Measurements from ENCODE around the gene LMO4.

Gene LMO4

DNA sequence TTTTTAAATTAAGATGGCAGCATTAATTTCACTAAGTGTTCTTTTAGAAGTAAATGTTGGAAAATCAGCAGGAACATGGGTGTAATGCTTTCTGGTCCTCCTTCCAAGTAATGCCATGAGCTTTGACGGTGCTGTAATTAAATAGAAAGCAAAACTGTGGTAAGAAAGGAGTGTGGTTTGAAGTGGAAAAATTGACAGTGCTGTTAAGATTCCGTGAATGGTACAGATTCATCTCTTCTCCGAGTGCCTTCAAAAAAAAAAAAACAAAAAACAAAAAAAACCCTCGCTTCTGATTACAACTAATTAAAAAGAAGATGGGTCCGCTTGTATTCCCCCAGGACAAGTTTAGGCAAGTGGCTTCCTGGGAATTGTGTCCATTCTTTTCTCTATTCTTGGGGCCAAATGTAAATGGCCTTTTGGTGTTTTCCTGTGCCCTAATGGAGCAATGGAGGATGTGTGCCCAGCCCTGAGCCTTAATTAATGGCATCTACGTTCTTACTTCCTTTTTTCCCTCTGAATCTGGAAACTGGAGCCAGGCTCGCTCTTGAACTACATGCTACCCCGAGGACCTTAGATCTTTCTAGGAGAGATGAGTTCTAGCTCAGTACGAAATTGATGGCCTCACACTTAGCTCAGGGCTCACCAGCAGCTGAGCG lies 5.1 kb downstream of the LMO4 start:
- Histone ChIP-seq H3K9ac (ENCODE audit: low read depth, low read length) (peak overlapping the region; percentile 68; the same call in 1 of the 2 replicates), H3K36me3 (ENCODE audit: insufficient read depth, low read length) (no peaks in the 10 kb centered on the region), H3K9me3 (ENCODE audit: control insufficient read depth, insufficient read depth, low read length) (no peaks in the 10 kb centered on the region), H3K4me1 (ENCODE audit: insufficient read depth, low read length) (peaks cover 33% of the 10 kb centered on the region)

- peak overlapping the region; percentile 68; the same call in 1 of the 2 replicates for H3K9ac ChIP-seq (ENCODE audit: low read depth, low read length)
- H3K4me1 ChIP-seq (ENCODE audit: insufficient read depth, low read length): peaks cover 33% of the 10 kb centered on the region
- H3K36me3 ChIP-seq (ENCODE audit: insufficient read depth, low read length): peaks cover 2% of the 10 kb centered on the region; the same call in 1 of the 2 replicates
- H3K9me3 ChIP-seq (ENCODE audit: control insufficient read depth, insufficient read depth, low read length): no peaks in the 10 kb centered on the region
Measured at GRCh38 chr1:87334351-87335174, 5.9 kb downstream of the LMO4 start.

- Histone ChIP-seq H3K9ac (ENCODE audit: low read depth, low read length) (peak overlapping the region; percentile 68; the same call in 1 of the 2 replicates), H3K4me1 (ENCODE audit: insufficient read depth, low read length) (peaks cover 33% of the 10 kb centered on the region), H3K9me3 (ENCODE audit: control insufficient read depth, insufficient read depth, low read length) (no peaks in the 10 kb centered on the region), H3K36me3 (ENCODE audit: insufficient read depth, low read length) (peaks cover 3% of the 10 kb centered on the region)
Measured at GRCh38 chr1:87335175-87335884, 6.7 kb downstream of the LMO4 start.

GRCh38 chr1:87336623-87337067 lies 8.0 kb downstream of the LMO4 start:
- H3K9me3 ChIP-seq (ENCODE audit: control insufficient read depth, insufficient read depth, low read length): no peaks in the 10 kb centered on the region
- no peak overlapping the region for H3K9ac ChIP-seq (ENCODE audit: low read depth, low read length)
- H3K36me3 ChIP-seq (ENCODE audit: insufficient read depth, low read length): peaks cover 6% of the 10 kb centered on the region
- peaks cover 33% of the 10 kb centered on the region for H3K4me1 ChIP-seq (ENCODE audit: insufficient read depth, low read length)

- peaks cover 10% of the 10 kb centered on the region for H3K36me3 ChIP-seq (ENCODE audit: insufficient read depth, low read length)
- no peaks in the 10 kb centered on the region for H3K9me3 ChIP-seq (ENCODE audit: control insufficient read depth, insufficient read depth, low read length)
- no peak overlapping the region for H3K9ac ChIP-seq (ENCODE audit: low read depth, low read length)
- peaks cover 29% of the 10 kb centered on the region for H3K4me1 ChIP-seq (ENCODE audit: insufficient read depth, low read length)
Measured at GRCh38 chr1:87337606-87338005, 8.9 kb downstream of the LMO4 start.

GRCh38 chr1:87338566-87338965 lies 9.9 kb downstream of the LMO4 start:
- H3K9me3 ChIP-seq (ENCODE audit: control insufficient read depth, insufficient read depth, low read length): no peaks in the 10 kb centered on the region
- peaks cover 20% of the 10 kb centered on the region for H3K4me1 ChIP-seq (ENCODE audit: insufficient read depth, low read length)
- no peak overlapping the region for H3K9ac ChIP-seq (ENCODE audit: low read depth, low read length)
- H3K36me3 ChIP-seq (ENCODE audit: insufficient read depth, low read length): peaks cover 10% of the 10 kb centered on the region

GRCh38 chr1:87344231-87344630 lies 15.6 kb downstream of the LMO4 start:
- peaks cover 6% of the 10 kb centered on the region; the same call in 1 of the 2 replicates for H3K4me1 ChIP-seq (ENCODE audit: insufficient read depth, low read length)
- no peaks in the 10 kb centered on the region for H3K9me3 ChIP-seq (ENCODE audit: control insufficient read depth, insufficient read depth, low read length)
- H3K36me3 ChIP-seq (ENCODE audit: insufficient read depth, low read length): peaks cover 10% of the 10 kb centered on the region

DNA sequence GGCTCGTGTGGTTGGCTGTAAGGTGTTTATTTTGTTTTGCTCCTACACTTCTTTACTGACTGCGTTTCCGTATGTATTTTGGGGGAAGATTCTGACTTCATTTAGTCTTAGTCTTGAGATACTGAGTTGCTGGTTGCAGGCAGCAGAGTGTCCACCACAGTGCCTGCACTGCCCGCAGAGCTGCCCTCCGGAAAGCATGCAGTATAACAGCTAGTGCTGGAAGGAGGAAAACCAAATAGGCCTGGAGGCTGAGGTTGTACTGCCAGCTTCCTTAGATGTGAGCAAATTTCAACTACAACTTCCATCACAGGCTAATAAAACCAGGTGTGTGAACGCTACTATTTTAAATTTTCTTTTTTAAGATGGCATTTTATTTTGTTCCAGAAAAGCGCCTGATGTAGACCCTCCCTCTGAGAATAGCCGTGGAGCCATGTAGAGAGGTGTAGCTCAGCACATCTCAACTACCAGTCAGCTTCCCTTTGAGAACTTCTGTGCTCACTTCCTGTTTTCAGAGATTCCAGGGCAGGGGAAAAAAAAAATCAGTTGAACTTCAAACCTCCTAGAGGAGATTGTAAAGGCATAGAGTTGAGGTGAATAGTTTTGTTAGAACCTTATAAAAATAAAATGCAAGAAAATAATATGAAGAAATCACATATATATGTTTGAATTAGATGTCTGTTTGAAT lies 17.6 kb downstream of the LMO4 start:
- Histone ChIP-seq H3K36me3 (ENCODE audit: insufficient read depth, low read length) (peaks cover 4% of the 10 kb centered on the region; the same call in 1 of the 2 replicates), H3K9me3 (ENCODE audit: control insufficient read depth, insufficient read depth, low read length) (no peaks in the 10 kb centered on the region), H3K9ac (ENCODE audit: low read depth, low read length) (no peak overlapping the region), H3K4me1 (ENCODE audit: insufficient read depth, low read length) (peaks cover 6% of the 10 kb centered on the region; the same call in 1 of the 2 replicates)

More at GRCh38 chr1:87344231-87344630, 15.6 kb downstream of the LMO4 start:
- H3K9ac ChIP-seq (ENCODE audit: low read depth, low read length): no peak overlapping the region

DNA sequence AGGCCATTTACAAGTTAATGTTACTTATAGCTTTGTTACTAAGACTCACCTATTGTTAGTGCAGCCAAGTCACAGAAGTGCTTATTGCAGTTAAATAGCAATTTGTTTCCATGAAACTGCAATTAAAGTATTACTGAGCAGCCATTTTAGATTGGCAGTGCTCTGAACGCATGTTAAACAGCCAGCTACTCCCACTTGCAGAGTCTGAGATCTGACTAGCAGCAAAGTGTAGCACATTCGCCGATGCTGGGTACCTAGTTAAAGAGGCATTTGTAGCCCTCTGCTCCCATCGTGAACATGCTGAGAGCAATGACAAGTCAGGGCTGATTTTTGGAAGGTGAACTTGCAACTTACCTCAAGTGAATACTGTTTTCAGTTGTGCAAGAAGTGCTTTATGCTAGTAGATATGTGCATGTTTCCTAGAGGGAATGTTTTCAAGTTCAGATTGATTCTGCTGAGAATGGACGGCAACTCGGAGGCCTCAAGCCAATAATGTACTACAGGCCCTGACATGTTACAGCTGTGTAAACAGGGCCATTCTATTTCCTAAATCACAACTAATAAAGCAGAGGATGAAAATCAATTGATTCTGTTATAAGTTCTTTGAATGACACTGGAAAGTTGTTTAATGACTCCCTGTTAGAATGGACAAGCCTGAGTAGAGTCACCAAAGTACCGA lies 19.8 kb downstream of the LMO4 start:
- H3K9ac ChIP-seq (ENCODE audit: low read depth, low read length): no peak overlapping the region
- peaks cover 11% of the 10 kb centered on the region for H3K4me1 ChIP-seq (ENCODE audit: insufficient read depth, low read length)
- no peaks in the 10 kb centered on the region for H3K9me3 ChIP-seq (ENCODE audit: control insufficient read depth, insufficient read depth, low read length)
- no peaks in the 10 kb centered on the region for H3K36me3 ChIP-seq (ENCODE audit: insufficient read depth, low read length)

DNA sequence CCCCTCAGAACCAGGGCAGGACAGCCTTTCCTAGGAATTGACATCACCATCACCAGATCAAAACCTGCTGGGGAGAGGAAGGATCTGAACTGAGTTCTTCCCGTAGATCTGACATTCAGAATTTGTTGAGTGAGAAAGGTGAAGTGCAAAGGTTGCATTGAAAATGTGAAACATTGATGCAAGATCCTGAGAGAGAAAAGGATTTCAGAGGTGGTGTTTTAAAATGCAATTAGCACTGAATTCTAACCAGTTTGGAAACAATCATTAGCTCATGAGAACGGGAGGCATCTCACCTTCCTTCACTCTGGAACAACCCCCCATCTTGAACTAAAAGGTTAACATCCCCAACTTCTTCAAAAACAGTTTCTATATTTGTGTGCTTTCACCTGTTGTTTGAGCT lies 20.4 kb downstream of the LMO4 start:
- no peaks in the 10 kb centered on the region for H3K9me3 ChIP-seq (ENCODE audit: control insufficient read depth, insufficient read depth, low read length)
- H3K36me3 ChIP-seq (ENCODE audit: insufficient read depth, low read length): no peaks in the 10 kb centered on the region
- no peak overlapping the region for H3K9ac ChIP-seq (ENCODE audit: low read depth, low read length)
- peaks cover 11% of the 10 kb centered on the region for H3K4me1 ChIP-seq (ENCODE audit: insufficient read depth, low read length)

- Histone ChIP-seq H3K9ac (ENCODE audit: low read depth, low read length) (no peak overlapping the region), H3K9me3 (ENCODE audit: control insufficient read depth, insufficient read depth, low read length) (no peaks in the 10 kb centered on the region), H3K4me1 (ENCODE audit: insufficient read depth, low read length) (peaks cover 6% of the 10 kb centered on the region), H3K36me3 (ENCODE audit: insufficient read depth, low read length) (no peaks in the 10 kb centered on the region)
Measured at GRCh38 chr1:87355894-87356293, 27.2 kb downstream of the LMO4 start.

DNA sequence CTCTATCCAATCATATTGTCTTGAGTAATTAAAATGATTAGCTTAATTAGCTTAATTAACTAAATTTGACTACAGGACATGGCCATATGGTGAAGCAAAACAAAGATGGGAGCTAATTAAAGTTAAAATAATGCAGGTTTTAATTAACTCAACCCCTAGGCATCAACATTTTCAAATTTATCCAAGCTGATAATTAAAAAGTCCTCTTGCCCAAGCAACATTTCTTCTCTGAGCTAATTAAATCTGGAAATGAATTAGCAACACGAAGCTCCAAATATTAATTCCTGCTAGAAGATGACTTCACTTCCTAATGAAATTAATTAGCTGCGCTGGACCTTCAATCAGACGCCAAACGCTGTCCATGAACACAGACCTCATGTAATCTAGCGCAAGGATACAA lies 27.9 kb downstream of the LMO4 start:
- Histone ChIP-seq H3K4me1 (ENCODE audit: insufficient read depth, low read length) (peaks cover 6% of the 10 kb centered on the region), H3K9ac (ENCODE audit: low read depth, low read length) (no peak overlapping the region), H3K9me3 (ENCODE audit: control insufficient read depth, insufficient read depth, low read length) (no peaks in the 10 kb centered on the region), H3K36me3 (ENCODE audit: insufficient read depth, low read length) (no peaks in the 10 kb centered on the region)

- Histone ChIP-seq H3K9ac (ENCODE audit: low read depth, low read length) (no peak overlapping the region), H3K4me1 (ENCODE audit: insufficient read depth, low read length) (no peaks in the 10 kb centered on the region), H3K9me3 (ENCODE audit: control insufficient read depth, insufficient read depth, low read length) (no peaks in the 10 kb centered on the region), H3K36me3 (ENCODE audit: insufficient read depth, low read length) (no peaks in the 10 kb centered on the region)
Measured at GRCh38 chr1:87358219-87358618, 29.5 kb downstream of the LMO4 start.

Measured in ES-I3 (cell line).